ENCODE measurements around the gene MIF. TPM values are rescaled to one million over a fixed set of nuclear protein-coding genes. Genes with fewer than 3 reads are reported as not detected.
"Not testable (repeated sequence)": the region's sequence is repeated elsewhere in the genome, so short reads cannot be mapped to it uniquely, and the experiment has no call there.

MIF gene
- total RNA-seq, 2 experiments from 2014 or later = 1,202 to 1,440 TPM

DNA sequence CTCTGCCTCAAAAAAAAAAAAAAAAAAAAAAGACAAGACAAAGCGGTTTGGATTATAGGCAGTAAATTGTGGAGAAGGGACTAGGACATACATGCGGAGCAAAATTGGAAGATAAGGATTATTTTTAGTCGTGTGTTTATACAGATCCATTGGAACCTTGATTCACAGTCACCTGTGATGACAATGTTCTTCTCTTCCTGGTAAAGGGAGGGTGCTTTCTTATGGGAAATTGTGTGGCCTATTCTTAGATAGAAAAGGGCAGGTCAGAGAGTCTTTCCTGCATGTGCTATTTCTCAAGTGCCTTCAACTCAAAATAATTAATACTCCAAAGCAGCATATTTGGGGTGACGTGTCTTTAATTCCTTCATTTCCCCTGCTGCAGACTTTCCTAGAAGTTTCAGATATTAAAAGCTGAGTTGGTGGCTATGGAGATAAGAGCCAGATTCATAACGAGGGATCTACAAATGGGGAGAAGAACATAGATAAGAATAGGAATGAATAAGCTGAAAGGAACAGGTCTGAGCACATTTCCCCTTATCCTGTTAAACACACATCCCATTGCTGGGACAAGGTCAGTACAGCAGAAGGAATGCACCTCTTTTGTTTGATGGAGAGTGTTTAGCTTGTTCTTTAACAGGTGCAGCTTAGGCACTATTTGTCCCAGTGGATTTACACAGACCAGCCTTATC lies 44.3 kb downstream of the MIF start:
- Histone ChIP-seq H3K79me2 (ENCODE audit: insufficient read depth, low read depth, low read length) (no peaks in the 10 kb centered on the region), H3K4me2 (ENCODE audit: low read length) (no peak overlapping the region), H4K20me1 (ENCODE audit: insufficient read depth, low read length) (no peaks in the 10 kb centered on the region), H3K4me1 (ENCODE audit: insufficient read depth, low read length, poor library complexity, severe bottlenecking) (no peaks in the 10 kb centered on the region), H2AFZ (ENCODE audit: low read length) (no peak overlapping the region), H3K27ac (ENCODE audit: low read depth, low read length, poor library complexity, severe bottlenecking) (no peak overlapping the region), H3K36me3 (ENCODE audit: insufficient read depth, low read length) (no peaks in the 10 kb centered on the region), H3K4me3 (ENCODE audit: low read depth, low read length, poor library complexity, severe bottlenecking) (no peak overlapping the region), H3K9me2 (ENCODE audit: insufficient read depth, low read length) (no peaks in the 10 kb centered on the region), H3K9me3 (ENCODE audit: low read length) (no peaks in the 10 kb centered on the region)
- intact Hi-C loops (cut with micrococcal nuclease; ENCODE audit: unreplicated experiment) = no loop called here
- TF ChIP-seq, protein P1, sequence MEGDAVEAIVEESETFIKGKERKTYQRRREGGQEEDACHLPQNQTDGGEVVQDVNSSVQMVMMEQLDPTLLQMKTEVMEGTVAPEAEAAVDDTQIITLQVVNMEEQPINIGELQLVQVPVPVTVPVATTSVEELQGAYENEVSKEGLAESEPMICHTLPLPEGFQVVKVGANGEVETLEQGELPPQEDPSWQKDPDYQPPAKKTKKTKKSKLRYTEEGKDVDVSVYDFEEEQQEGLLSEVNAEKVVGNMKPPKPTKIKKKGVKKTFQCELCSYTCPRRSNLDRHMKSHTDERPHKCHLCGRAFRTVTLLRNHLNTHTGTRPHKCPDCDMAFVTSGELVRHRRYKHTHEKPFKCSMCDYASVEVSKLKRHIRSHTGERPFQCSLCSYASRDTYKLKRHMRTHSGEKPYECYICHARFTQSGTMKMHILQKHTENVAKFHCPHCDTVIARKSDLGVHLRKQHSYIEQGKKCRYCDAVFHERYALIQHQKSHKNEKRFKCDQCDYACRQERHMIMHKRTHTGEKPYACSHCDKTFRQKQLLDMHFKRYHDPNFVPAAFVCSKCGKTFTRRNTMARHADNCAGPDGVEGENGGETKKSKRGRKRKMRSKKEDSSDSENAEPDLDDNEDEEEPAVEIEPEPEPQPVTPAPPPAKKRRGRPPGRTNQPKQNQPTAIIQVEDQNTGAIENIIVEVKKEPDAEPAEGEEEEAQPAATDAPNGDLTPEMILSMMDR (conservative IDR thresholded peaks at IDR 0.05; ENCODE audit: low read length) = no peak
- no peak for TF ChIP-seq EZH2phosphoT487 (IDR thresholded peaks at IDR 0.05; ENCODE audit: borderline replicate concordance, low read depth, low read length)
- CTCF ChIA-PET (ENCODE audit: unreplicated experiment) = no interaction called here
- POLR2A ChIA-PET = interaction anchor here (0.6 kb wide), 1 partner anchor 133 kb away, joined by 3 read pairs; no protein-coding TSS in a partner anchor
- no TSS peak for BruUV-seq (replicated peaks)
- no peak for DNase-seq (ENCODE audit: low spot score)

- Histone ChIP-seq H3K9me2 (ENCODE audit: insufficient read depth, low read length) (no peaks in the 10 kb centered on the region), H3K9me3 (ENCODE audit: low read length) (no peaks in the 10 kb centered on the region), H4K20me1 (ENCODE audit: insufficient read depth, low read length) (no peaks in the 10 kb centered on the region), H3K4me3 (ENCODE audit: low read depth, low read length, poor library complexity, severe bottlenecking) (no peak overlapping the region), H3K79me2 (ENCODE audit: insufficient read depth, low read depth, low read length) (no peaks in the 10 kb centered on the region), H3K27ac (ENCODE audit: low read depth, low read length, poor library complexity, severe bottlenecking) (no peak overlapping the region), H3K4me1 (ENCODE audit: insufficient read depth, low read length, poor library complexity, severe bottlenecking) (no peaks in the 10 kb centered on the region), H3K36me3 (ENCODE audit: insufficient read depth, low read length) (no peaks in the 10 kb centered on the region), H3K4me2 (ENCODE audit: low read length) (no peak overlapping the region), H2AFZ (ENCODE audit: low read length) (no peak overlapping the region)
- no TSS peak for BruUV-seq (replicated peaks)
- ChIA-PET CTCF (ENCODE audit: unreplicated experiment) (no interaction called here), POLR2A (interaction anchor here (0.6 kb wide), 1 partner anchor 133 kb away, joined by 3 read pairs; no protein-coding TSS in a partner anchor)
- TF ChIP-seq EZH2phosphoT487 (IDR thresholded peaks at IDR 0.05; ENCODE audit: borderline replicate concordance, low read depth, low read length) = no peak
- TF ChIP-seq, protein P1 (conservative IDR thresholded peaks at IDR 0.05; ENCODE audit: low read length) = no peak
- DNase-seq (ENCODE audit: low spot score) = no peak
- intact Hi-C loops (cut with micrococcal nuclease; ENCODE audit: unreplicated experiment) = no loop called here
Measured at GRCh38 chr22:23939017-23939357, 44.8 kb downstream of the MIF start.

GRCh38 chr22:23940166-23940565 lies 46.0 kb downstream of the MIF start:
- CTCF ChIA-PET (ENCODE audit: unreplicated experiment); BruUV-seq (replicated peaks); H3K9me3 ChIP-seq (ENCODE audit: low read length); H3K9me2 ChIP-seq (ENCODE audit: insufficient read depth, low read length); H3K27ac ChIP-seq (ENCODE audit: low read depth, low read length, poor library complexity, severe bottlenecking); H2AFZ ChIP-seq (ENCODE audit: low read length); H3K4me2 ChIP-seq (ENCODE audit: low read length); POLR2A ChIA-PET; intact Hi-C loops (cut with micrococcal nuclease; ENCODE audit: unreplicated experiment); H3K4me1 ChIP-seq (ENCODE audit: insufficient read depth, low read length, poor library complexity, severe bottlenecking); H4K20me1 ChIP-seq (ENCODE audit: insufficient read depth, low read length); H3K4me3 ChIP-seq (ENCODE audit: low read depth, low read length, poor library complexity, severe bottlenecking); H3K36me3 ChIP-seq (ENCODE audit: insufficient read depth, low read length); DNase-seq (ENCODE audit: low spot score); H3K79me2 ChIP-seq (ENCODE audit: insufficient read depth, low read depth, low read length): not testable (repeated sequence)

Small RNAs within 50 kb of the gene (small RNA-seq; reads per million reads assigned to genes)
- not detected for gene RN7SL268P

Other genes with a start within 250 kb of the MIF start
- gene RGL4, start 203.4 kb upstream of the MIF start, total RNA-seq (2014; rRNA removed; shearing (Covaris generic)) = 0.98 TPM in 1 of 2 replicates, not detected in the other
- 0.89 and 0.97 TPM in 2 replicates for gene RGL4, start 203.4 kb upstream of the MIF start, total RNA-seq (2022)
- 5.1 and 6.0 TPM in 2 replicates for gene ZNF70, start 143.3 kb upstream of the MIF start, total RNA-seq (2014; rRNA removed; shearing (Covaris generic))
- 8.4 and 8.7 TPM in 2 replicates for gene ZNF70, start 143.3 kb upstream of the MIF start, total RNA-seq (2022)
- gene VPREB3, start 140.0 kb upstream of the MIF start, total RNA-seq (2014; rRNA removed; shearing (Covaris generic)) = 163 and 241 TPM in 2 replicates
- 312 and 333 TPM in 2 replicates for gene VPREB3, start 140.0 kb upstream of the MIF start, total RNA-seq (2022)
- gene C22orf15, start 131.4 kb upstream of the MIF start, total RNA-seq (2014; rRNA removed; shearing (Covaris generic)) = 1.0 and 1.7 TPM in 2 replicates
- gene C22orf15, start 131.4 kb upstream of the MIF start, total RNA-seq (2022) = 0.86 and 1.3 TPM in 2 replicates
- gene CHCHD10, start 126.4 kb upstream of the MIF start, total RNA-seq (2014; rRNA removed; shearing (Covaris generic)) = 50.8 and 54.6 TPM in 2 replicates
- gene CHCHD10, start 126.4 kb upstream of the MIF start, total RNA-seq (2022) = 191 and 252 TPM in 2 replicates
- 10.0 and 12.9 TPM in 2 replicates for gene MMP11, start 121.5 kb upstream of the MIF start, total RNA-seq (2014; rRNA removed; shearing (Covaris generic))
- gene MMP11, start 121.5 kb upstream of the MIF start, total RNA-seq (2022) = 6.3 and 9.2 TPM in 2 replicates
- gene SMARCB1, start 107.4 kb upstream of the MIF start, total RNA-seq (2014; rRNA removed; shearing (Covaris generic)) = 265 and 297 TPM in 2 replicates
- gene SMARCB1, start 107.4 kb upstream of the MIF start, total RNA-seq (2022) = 242 and 252 TPM in 2 replicates
- 34.6 and 44.6 TPM in 2 replicates for gene DERL3, start 55.4 kb upstream of the MIF start, total RNA-seq (2014; rRNA removed; shearing (Covaris generic))
- 52.1 and 64.1 TPM in 2 replicates for gene DERL3, start 55.4 kb upstream of the MIF start, total RNA-seq (2022)
- gene SLC2A11, start 36.5 kb upstream of the MIF start, total RNA-seq (2014; rRNA removed; shearing (Covaris generic)) = 16.0 and 16.4 TPM in 2 replicates
- gene SLC2A11, start 36.5 kb upstream of the MIF start, total RNA-seq (2022) = 41.6 and 50.2 TPM in 2 replicates
- not detected in 2 replicates for gene GSTT2B, start 66.8 kb downstream of the MIF start, total RNA-seq (2014; rRNA removed; shearing (Covaris generic))
- gene GSTT2B, start 66.8 kb downstream of the MIF start, total RNA-seq (2022) = not detected in 2 replicates
- 2.4 and 4.6 TPM in 2 replicates for gene DDTL, start 72.5 kb downstream of the MIF start, total RNA-seq (2014; rRNA removed; shearing (Covaris generic))
- gene DDTL, start 72.5 kb downstream of the MIF start, total RNA-seq (2022) = 3.7 and 4.1 TPM in 2 replicates
- gene DDT, start 80.1 kb downstream of the MIF start, total RNA-seq (2014; rRNA removed; shearing (Covaris generic)) = 168 and 252 TPM in 2 replicates
- gene DDT, start 80.1 kb downstream of the MIF start, total RNA-seq (2022) = 161 and 182 TPM in 2 replicates
- gene GSTT2, start 85.8 kb downstream of the MIF start, total RNA-seq (2014; rRNA removed; shearing (Covaris generic)) = not detected in 2 replicates
- gene GSTT2, start 85.8 kb downstream of the MIF start, total RNA-seq (2022) = not detected in 2 replicates
- not detected in 2 replicates for gene GSTT4, start 111.1 kb downstream of the MIF start, total RNA-seq (2014; rRNA removed; shearing (Covaris generic))
- gene GSTT4, start 111.1 kb downstream of the MIF start, total RNA-seq (2022) = not detected in 2 replicates
- 64.5 and 73.0 TPM in 2 replicates for gene CABIN1, start 116.9 kb downstream of the MIF start, total RNA-seq (2014; rRNA removed; shearing (Covaris generic))
- gene CABIN1, start 116.9 kb downstream of the MIF start, total RNA-seq (2022) = 76.9 and 87.0 TPM in 2 replicates

Measured in OCI-LY7 (cell line).